HG03066 (cell line): ENCODE results near the gene CTSC.
"Not testable (repeated sequence)": the region's sequence is repeated elsewhere in the genome, so short reads cannot be mapped to it uniquely, and the experiment has no call there.

Experiments used
- ATAC-seq: cut with Tn5 transposase; IDR thresholded peaks from one replicate; pipeline ENCODE4 v1.9.1; 2021; ENCODE audit warnings: low read depth; ENCODE audit not compliant: unreplicated experiment

Gene CTSC

GRCh38 chr11:88292171-88292843, 45.2 kb downstream of the CTSC start:
- ATAC-seq, result no peak

- no peak for ATAC-seq
Observed at GRCh38 chr11:88288560-88288959, 49.0 kb downstream of the CTSC start.

GRCh38 chr11:88284336-88285050, 53.0 kb downstream of the CTSC start:
- no peak for ATAC-seq

GRCh38 chr11:88282747-88283515, 54.6 kb downstream of the CTSC start:
- ATAC-seq, result no peak

- no peak for ATAC-seq
Observed at GRCh38 chr11:88281317-88281712, 56.2 kb downstream of the CTSC start.

GRCh38 chr11:88280673-88281316, 56.7 kb downstream of the CTSC start:
- no peak for ATAC-seq

GRCh38 chr11:88277349-88277915, 60.1 kb downstream of the CTSC start:
- no peak for ATAC-seq

- no peak for ATAC-seq
Observed at GRCh38 chr11:88275636-88276035, 61.9 kb downstream of the CTSC start.

GRCh38 chr11:88266919-88267318, 70.6 kb downstream of the CTSC start:
- peak; percentile 68 for ATAC-seq

- no peak for ATAC-seq
Observed at GRCh38 chr11:88266157-88266556, 71.4 kb downstream of the CTSC start.

- no peak for ATAC-seq
Observed at GRCh38 chr11:88259431-88259830, 78.1 kb downstream of the CTSC start.

- ATAC-seq, result no peak
Observed at GRCh38 chr11:88252208-88252607, 85.3 kb downstream of the CTSC start.

- ATAC-seq, result no peak
Observed at GRCh38 chr11:88250566-88251242, 86.8 kb downstream of the CTSC start.

GRCh38 chr11:88249706-88250105, 87.8 kb downstream of the CTSC start:
- no peak for ATAC-seq

- no peak for ATAC-seq
Observed at GRCh38 chr11:88246696-88247095, 90.8 kb downstream of the CTSC start.

GRCh38 chr11:88245576-88245975, 92.0 kb downstream of the CTSC start:
- not testable (repeated sequence) for ATAC-seq
